MM.1S (cell line): ENCODE measurements around the gene C2CD4B.

ENCODE experiments used
- CTCF ChIP-seq: fragments of 300-600 bp; sonication (generic); IDR thresholded peaks from 2 replicates; pipeline ENCODE4 v1.5.1; 2016; ENCODE audit warnings: antibody characterized with exemption, low read length, mixed read lengths
- EZH2 ChIP-seq: fragments of 300-600 bp; sonication (generic); optimal IDR thresholded peaks from 2 replicates; pipeline ENCODE3; 2017; ENCODE audit warnings: low read depth, mild to moderate bottlenecking, antibody characterized with exemption, low read length, mixed read lengths

GRCh38 chr15:62149729-62150128 lies 15.4 kb downstream of the C2CD4B start:
- TF ChIP-seq EZH2 (no peak), CTCF (no peak)
